Effector memory CD4-positive, alpha-beta T cell (primary cell): ENCODE measurements around the gene CXCL1.

Source experiments
- DNase-seq, 3 donors: peaks; one replicate each; pipeline ENCODE4 v3.0.0-alpha.2; 2020
- H3K27ac ChIP-seq: 2 replicates; pipeline ENCODE4 v1.7.0; 2013; ENCODE audit warnings: mild to moderate bottlenecking, low read length, moderate library complexity; ENCODE audit not compliant: insufficient read depth, poor library complexity, severe bottlenecking
- H3K27me3 ChIP-seq: replicated peaks from 2 replicates; pipeline ENCODE4 v1.7.0; 2013; ENCODE audit warnings: mild to moderate bottlenecking, low read length; ENCODE audit not compliant: insufficient read depth, control insufficient read depth, poor library complexity, severe bottlenecking
- H3K36me3 ChIP-seq: 2 replicates; pipeline ENCODE4 v1.7.0; 2013; ENCODE audit warnings: mild to moderate bottlenecking, low read length, moderate library complexity; ENCODE audit not compliant: control insufficient read depth, insufficient read depth
- H3K4me1 ChIP-seq: 2 replicates; pipeline ENCODE4 v1.7.0; 2013; ENCODE audit warnings: low read length, mild to moderate bottlenecking; ENCODE audit not compliant: control insufficient read depth, insufficient read depth, poor library complexity, severe bottlenecking
- H3K4me3 ChIP-seq: 2 replicates; pipeline ENCODE4 v1.7.0; 2013; ENCODE audit warnings: low read length, low read depth, mild to moderate bottlenecking; ENCODE audit not compliant: insufficient read depth, poor library complexity, severe bottlenecking
- H3K9me3 ChIP-seq: 2 replicates; pipeline ENCODE4 v1.7.0; 2013; ENCODE audit warnings: mild to moderate bottlenecking, low read length, moderate library complexity; ENCODE audit not compliant: control insufficient read depth

Gene CXCL1

DNA sequence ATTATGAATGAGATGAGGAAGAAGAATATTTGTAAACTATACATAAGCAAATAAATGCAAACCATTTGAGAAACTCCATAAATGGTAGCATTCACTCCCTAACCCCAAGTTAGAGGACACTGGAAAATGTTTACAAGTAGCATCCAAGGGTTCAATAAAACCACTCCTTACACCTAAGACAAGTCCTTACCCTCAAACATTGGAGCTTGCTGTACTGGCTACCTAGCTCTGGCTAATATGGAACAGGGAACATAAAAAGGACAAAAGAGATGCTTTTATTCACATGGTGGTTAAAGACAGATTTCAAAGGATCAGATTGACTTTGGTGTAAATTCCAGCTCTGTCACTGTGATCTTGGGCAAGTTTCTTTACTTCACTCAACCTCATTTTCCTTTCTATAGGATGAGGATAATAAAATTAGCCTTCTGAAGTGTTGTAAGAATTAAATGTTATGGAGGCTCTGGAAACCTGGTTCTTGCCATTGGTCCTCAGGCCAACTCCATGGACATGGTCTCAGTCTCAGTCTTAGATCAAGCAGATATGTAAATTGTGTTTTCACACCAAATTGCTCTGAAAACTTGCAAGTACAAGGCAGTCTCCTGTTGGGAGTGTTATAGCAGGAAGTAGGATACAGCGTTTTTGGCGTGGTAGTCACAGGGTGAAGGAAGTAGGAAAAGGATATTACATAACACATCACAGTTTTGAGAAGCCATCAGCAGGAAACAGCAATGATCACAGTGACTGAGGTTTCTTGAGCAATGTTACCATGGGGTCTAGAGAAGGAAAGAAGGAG lies 3.3 kb downstream of the CXCL1 start:
- Histone ChIP-seq H3K9me3 (no peaks in the 10 kb centered on the region), H3K27me3 (no peaks in the 10 kb centered on the region), H3K36me3 (no peaks in the 10 kb centered on the region), H3K4me1 (no peaks in the 10 kb centered on the region), H3K27ac (no peak overlapping the region), H3K4me3 (no peak overlapping the region)
- no peak for DNase-seq

DNA sequence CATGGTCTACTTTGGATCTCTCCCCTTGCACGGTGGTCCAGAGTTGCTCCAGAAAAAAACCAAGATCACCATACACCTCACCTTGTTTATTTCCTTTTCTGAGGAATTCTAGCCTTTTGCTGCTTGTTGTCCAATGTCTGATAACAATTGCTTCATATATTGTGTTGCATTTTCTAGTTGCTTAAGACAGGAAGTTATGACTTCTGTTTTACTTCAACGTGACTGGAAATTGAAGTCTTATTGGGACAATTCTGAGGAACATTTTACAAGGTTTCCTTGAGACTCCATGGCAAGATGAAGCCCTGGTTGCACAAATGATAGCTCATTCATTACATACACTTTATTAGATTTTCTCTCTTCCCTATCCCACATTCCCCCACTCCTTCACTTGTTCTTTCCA lies 5.2 kb downstream of the CXCL1 start:
- H3K9me3 ChIP-seq: no peaks in the 10 kb centered on the region
- H3K27ac ChIP-seq: no peak overlapping the region
- H3K4me3 ChIP-seq: no peak overlapping the region
- H3K36me3 ChIP-seq: no peaks in the 10 kb centered on the region
- H3K4me1 ChIP-seq: no peaks in the 10 kb centered on the region
- H3K27me3 ChIP-seq: no peaks in the 10 kb centered on the region
- no peak for DNase-seq

DNA sequence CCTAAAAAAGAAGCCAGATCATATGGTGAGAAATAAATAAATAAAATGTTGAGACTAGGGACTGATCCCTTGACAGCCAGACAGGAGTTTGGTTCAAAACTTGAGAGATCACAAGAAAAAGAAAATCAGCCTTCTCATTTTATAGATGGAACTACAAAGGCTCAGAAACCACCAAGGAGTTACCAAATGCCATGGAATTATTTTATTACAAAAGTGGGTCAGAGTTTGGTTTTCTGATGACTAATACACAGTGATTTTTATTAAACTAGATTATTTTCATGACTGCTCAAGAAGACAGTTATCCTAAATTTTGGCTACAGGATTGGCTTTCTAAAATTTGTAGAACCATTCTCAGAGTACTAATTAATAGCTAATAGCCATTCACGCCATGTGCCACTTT lies 6.2 kb downstream of the CXCL1 start:
- no peaks in the 10 kb centered on the region for H3K4me1 ChIP-seq
- H3K9me3 ChIP-seq: no peaks in the 10 kb centered on the region
- no peaks in the 10 kb centered on the region for H3K36me3 ChIP-seq
- no peak overlapping the region for H3K27ac ChIP-seq
- DNase-seq: no peak
- no peak overlapping the region for H3K4me3 ChIP-seq
- H3K27me3 ChIP-seq: no peaks in the 10 kb centered on the region

DNA sequence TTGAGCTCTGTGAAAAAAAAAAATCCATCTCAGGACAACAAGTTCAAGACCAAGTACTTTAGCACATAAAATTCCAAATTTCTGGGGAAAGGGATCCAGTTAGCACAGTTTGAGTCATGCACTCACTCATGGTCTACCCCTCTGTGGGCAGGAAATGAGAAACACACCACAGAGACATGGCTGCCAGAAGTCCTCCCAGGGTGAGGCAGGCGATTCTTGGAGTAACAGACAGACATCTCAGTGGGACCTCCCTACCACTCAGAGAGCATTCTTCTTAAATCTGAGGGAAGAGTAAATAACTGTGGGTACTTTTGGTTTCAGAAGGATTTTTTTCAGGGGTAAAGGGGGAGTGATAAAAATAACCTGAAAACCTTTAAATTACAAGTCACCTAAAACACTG lies 14.1 kb downstream of the CXCL1 start:
- no peak overlapping the region for H3K27ac ChIP-seq
- H3K4me3 ChIP-seq: no peak overlapping the region
- no peaks in the 10 kb centered on the region for H3K9me3 ChIP-seq
- H3K36me3 ChIP-seq: no peaks in the 10 kb centered on the region
- DNase-seq: no peak
- no peaks in the 10 kb centered on the region for H3K4me1 ChIP-seq
- no peaks in the 10 kb centered on the region for H3K27me3 ChIP-seq

DNA sequence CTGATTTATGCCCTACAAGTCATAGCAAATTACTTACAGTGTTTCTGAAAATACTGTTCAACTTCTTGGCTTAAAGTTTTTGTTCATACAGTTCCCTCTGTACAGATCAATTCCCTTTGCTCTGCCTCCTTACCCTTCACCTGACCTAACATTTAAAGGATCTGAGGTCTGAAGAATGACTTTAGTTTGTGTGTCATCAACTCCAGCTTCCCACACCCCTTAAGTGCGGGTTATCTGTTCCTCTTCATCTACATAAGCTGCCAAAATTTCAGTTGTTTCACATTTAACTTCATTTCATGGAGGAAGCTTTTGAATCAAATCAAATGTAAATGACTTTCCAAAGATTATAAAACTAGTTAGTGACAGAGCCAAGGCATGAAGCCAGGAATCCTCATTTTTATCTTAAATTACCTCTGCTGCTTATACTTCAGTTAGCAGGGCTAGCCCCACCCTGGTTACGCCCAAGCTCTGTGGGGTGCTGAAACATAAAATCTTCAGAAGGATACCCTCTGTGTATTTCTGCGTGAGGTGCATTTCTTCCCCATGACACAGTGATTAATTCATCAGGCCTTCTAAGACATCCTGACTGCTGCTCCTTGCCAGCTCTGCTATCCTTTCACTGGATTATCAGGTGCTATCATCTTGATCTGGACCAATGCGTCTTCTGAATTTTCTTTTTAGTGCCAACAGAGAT lies 16.5 kb downstream of the CXCL1 start:
- Histone ChIP-seq H3K27ac (no peak overlapping the region), H3K36me3 (no peaks in the 10 kb centered on the region), H3K4me1 (no peaks in the 10 kb centered on the region), H3K4me3 (no peak overlapping the region), H3K27me3 (no peaks in the 10 kb centered on the region), H3K9me3 (no peaks in the 10 kb centered on the region)
- DNase-seq: no peak

DNA sequence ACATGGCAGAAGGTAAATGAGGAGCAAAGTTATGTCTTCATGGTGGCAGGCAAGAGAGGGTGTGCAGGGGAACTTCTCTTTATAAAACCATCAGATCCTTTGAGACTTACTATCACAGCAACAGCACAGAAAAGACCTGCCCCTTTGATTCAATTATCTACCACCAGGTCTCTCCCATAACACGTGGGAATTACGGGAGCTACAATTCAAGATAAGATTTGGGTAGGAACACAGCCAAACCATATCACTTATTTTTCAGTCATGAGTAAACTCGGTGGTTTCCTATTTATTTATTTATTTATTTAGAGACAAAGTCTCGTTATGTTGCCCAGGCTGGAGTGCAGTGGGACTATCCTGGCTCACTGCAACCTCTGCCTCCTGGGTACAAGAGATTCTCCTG lies 22.1 kb downstream of the CXCL1 start:
- no peak for DNase-seq
- H3K27me3 ChIP-seq: no peaks in the 10 kb centered on the region
- H3K9me3 ChIP-seq: no peaks in the 10 kb centered on the region
- no peaks in the 10 kb centered on the region for H3K4me1 ChIP-seq
- H3K4me3 ChIP-seq: no peak overlapping the region
- H3K36me3 ChIP-seq: no peaks in the 10 kb centered on the region
- no peak overlapping the region for H3K27ac ChIP-seq

DNA sequence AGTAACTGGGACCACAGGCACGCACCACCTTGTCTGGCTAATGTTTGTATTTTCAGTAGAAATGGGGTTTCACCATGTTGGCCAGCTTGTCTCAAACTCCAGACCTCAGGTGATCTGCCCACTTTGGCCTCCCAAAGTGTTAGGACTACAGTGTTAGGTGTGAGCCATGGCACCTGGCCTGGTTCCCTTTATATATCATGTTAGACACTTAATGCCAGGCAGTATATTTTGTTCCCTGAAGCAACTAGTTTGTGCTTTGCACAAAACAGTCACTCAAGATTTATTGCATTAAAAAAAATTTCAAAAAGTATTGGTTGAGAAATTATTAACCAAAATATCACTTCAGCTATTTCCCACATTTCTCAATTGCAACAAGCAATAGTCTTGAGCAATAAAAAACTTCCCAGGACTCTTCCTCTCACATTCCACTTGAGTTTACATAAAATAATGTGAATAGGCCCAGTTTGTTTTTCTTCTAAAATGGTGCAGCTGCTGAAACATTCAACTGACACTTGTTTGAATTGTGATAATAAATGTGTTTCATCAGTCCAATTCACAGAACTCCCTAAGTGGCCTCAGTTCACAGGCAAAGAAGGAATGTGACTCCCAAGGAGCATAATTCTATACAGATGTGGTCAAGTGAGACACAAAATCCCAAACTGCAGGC lies 22.7 kb downstream of the CXCL1 start:
- no peak overlapping the region for H3K4me3 ChIP-seq

DNA sequence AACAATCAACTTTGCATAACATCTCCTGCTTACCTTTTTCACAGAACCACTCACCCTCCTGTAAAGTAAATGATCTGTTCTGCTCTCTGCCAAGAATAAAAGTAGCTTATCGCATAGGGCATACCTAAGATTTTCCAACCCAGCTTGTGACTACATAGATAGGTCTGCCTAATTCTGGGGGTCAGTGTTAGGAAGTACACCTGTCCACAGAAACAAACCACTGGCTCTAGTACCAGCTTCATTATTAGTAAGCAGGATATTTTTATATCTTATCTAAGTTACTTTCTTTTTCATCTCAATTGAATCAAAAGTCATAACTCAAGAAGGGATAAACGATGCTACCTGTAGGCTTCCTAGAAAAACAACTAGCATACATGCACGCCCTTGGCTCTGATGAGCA lies 23.8 kb downstream of the CXCL1 start:
- Histone ChIP-seq H3K36me3 (no peaks in the 10 kb centered on the region), H3K27ac (no peak overlapping the region), H3K4me1 (no peaks in the 10 kb centered on the region), H3K4me3 (no peak overlapping the region), H3K9me3 (no peaks in the 10 kb centered on the region), H3K27me3 (no peaks in the 10 kb centered on the region)
- DNase-seq: no peak

More for the DNA sequence above, 22.7 kb downstream of the CXCL1 start:
- H3K4me1 ChIP-seq: no peaks in the 10 kb centered on the region
- H3K27ac ChIP-seq: no peak overlapping the region
- DNase-seq: no peak
- H3K9me3 ChIP-seq: no peaks in the 10 kb centered on the region
- H3K36me3 ChIP-seq: no peaks in the 10 kb centered on the region
- H3K27me3 ChIP-seq: no peaks in the 10 kb centered on the region

DNA sequence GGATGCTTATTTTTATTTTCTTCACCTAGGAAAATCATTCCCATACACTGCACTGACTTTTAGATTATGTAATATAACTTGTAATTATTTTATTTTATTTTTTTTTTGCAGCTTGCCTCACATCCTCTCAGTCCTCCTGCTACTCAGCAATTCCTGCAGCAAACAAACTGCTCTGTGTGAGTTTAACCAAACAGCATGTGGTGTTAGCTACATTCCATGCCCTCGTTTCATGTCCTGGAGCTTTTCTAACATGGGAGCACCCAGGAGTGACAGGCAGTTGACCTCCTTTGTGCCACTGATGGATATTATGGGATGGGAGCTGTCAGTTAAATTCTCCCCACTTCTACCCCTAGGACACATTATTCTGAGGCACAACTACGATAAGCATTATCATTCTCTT lies 24.8 kb downstream of the CXCL1 start:
- no peaks in the 10 kb centered on the region for H3K36me3 ChIP-seq
- H3K9me3 ChIP-seq: no peaks in the 10 kb centered on the region
- no peak for DNase-seq
- no peaks in the 10 kb centered on the region for H3K4me1 ChIP-seq
- no peak overlapping the region for H3K4me3 ChIP-seq
- no peaks in the 10 kb centered on the region for H3K27me3 ChIP-seq
- no peak overlapping the region for H3K27ac ChIP-seq
